Measurements from ENCODE around the gene PCDH8. TPM values are rescaled to one million over a fixed set of nuclear protein-coding genes. Genes with fewer than 3 reads are reported as not detected.

Gene PCDH8
- total and polyA plus RNA-seq, 2 of the 4 experiments (the other 2 are of a cell fraction): not detected

GRCh38 chr13:52869050-52869449, 20.6 kb upstream of the PCDH8 start:
- Histone ChIP-seq H3K4me2 (ENCODE audit: low read depth, low read length) (no peak overlapping the region), H3K79me1 (ENCODE audit: low read depth in 1 of 2, low read length in 2 of 2) (no peaks in the 10 kb centered on the region), H2AK9ac (replicated peaks; ENCODE audit: low read depth, low read length, poor library complexity) (no peak overlapping the region), H3K9me3 (ENCODE audit: control insufficient read depth, insufficient read depth, low read length) (no peaks in the 10 kb centered on the region; the same call in 1 of the 2 replicates), H3K4me1 (ENCODE audit: control insufficient read depth, insufficient read depth, low read length) (no peaks in the 10 kb centered on the region), H4K8ac (ENCODE audit: low read depth in 2 of 2, low read length in 2 of 2) (no peak overlapping the region), H3K14ac (replicated peaks; ENCODE audit: low read depth, low read length) (no peak overlapping the region), H3K36me3 (ENCODE audit: control insufficient read depth, insufficient read depth, low read length) (no peaks in the 10 kb centered on the region), H3K4me3 (ENCODE audit: insufficient read depth, low read depth, low read length) (no peak overlapping the region), H4K5ac (ENCODE audit: low read depth, low read length) (no peak overlapping the region), H2BK15ac (ENCODE audit: low read depth, low read length) (no peak overlapping the region), H4K20me1 (ENCODE audit: insufficient read depth, low read length) (no peaks in the 10 kb centered on the region), H3K9ac (ENCODE audit: low read depth, low read length) (no peak overlapping the region), H3K9me1 (ENCODE audit: insufficient read depth, low read length) (no peaks in the 10 kb centered on the region), H3K23ac (ENCODE audit: low read depth, low read length) (no peak overlapping the region), H3K56ac (ENCODE audit: extremely low read depth, insufficient read depth, low read length) (no peak overlapping the region), H2BK5ac (ENCODE audit: low read depth, low read length, poor library complexity, severe bottlenecking) (no peak overlapping the region), H4K91ac (ENCODE audit: insufficient read depth, low read depth, low read length) (no peak overlapping the region), H3K18ac (ENCODE audit: low read depth, low read length) (no peak overlapping the region), H2BK120ac (ENCODE audit: low read depth, low read length) (no peak overlapping the region), H2AK5ac (ENCODE audit: low read depth, low read length) (no peak overlapping the region), H2BK20ac (ENCODE audit: low read depth, low read length) (no peak overlapping the region), H3K4ac (ENCODE audit: low read depth, low read length) (no peak overlapping the region), H3K27ac (ENCODE audit: insufficient read depth, low read length) (no peak overlapping the region), H2AFZ (replicated peaks; ENCODE audit: low read length, poor library complexity) (no peak overlapping the region), H3K27me3 (ENCODE audit: control insufficient read depth, insufficient read depth, low read length) (no peaks in the 10 kb centered on the region)
- WGBS, 2 experiments (ENCODE audit: extremely low coverage in 2 of 2, insufficient read length in 1 of 2): no CpG with 5 or more reads among the region's 4 CpGs
- ATAC-seq (ENCODE audit: low read depth) (no peak), DNase-seq (no peak)
- TF ChIP-seq MAZ (IDR thresholded peaks at IDR 0.05; ENCODE audit: borderline replicate concordance, low read depth, low read length) (no peak), POLR2A (IDR thresholded peaks at IDR 0.05; ENCODE audit: low read depth, low read length) (no peak), MXI1 (IDR thresholded peaks at IDR 0.05; ENCODE audit: borderline replicate concordance, low read depth, low read length) (no peak), CHD1 (IDR thresholded peaks at IDR 0.05; ENCODE audit: low read depth, low read length) (no peak), SMC3 (IDR thresholded peaks at IDR 0.05; ENCODE audit: low read depth, low read length) (no peak), USF2 (IDR thresholded peaks at IDR 0.05; ENCODE audit: low read depth, low read length) (no peak), MAFK (IDR thresholded peaks at IDR 0.05; ENCODE audit: low read depth, low read length) (no peak), RFX5 (IDR thresholded peaks at IDR 0.05; ENCODE audit: low read depth, low read length) (no peak), ELK1 (IDR thresholded peaks at IDR 0.05; ENCODE audit: borderline replicate concordance, low read depth, low read length) (no peak), NFE2L2 (IDR thresholded peaks at IDR 0.05; ENCODE audit: low read depth, low read length) (no peak), BHLHE40 (IDR thresholded peaks at IDR 0.05; ENCODE audit: low read depth, low read length) (no peak), FOS (IDR thresholded peaks at IDR 0.05; ENCODE audit: low read depth, low read length) (no peak), CEBPB (IDR thresholded peaks at IDR 0.05; ENCODE audit: low read depth, low read length) (no peak), CTCF (conservative IDR thresholded peaks at IDR 0.05; ENCODE audit: low read depth, low read length) (no peak), RCOR1 (IDR thresholded peaks at IDR 0.05; ENCODE audit: insufficient replicate concordance, low read length) (no peak), RAD21 (IDR thresholded peaks at IDR 0.05; ENCODE audit: low read length) (no peak)
- ChIA-PET CTCF (no interaction called here), POLR2A (ENCODE audit: unreplicated experiment) (no interaction called here)
- no TSS peak for BruUV-seq (replicated peaks)
- in situ Hi-C loops (cut with MboI; ENCODE audit: low sequenced_read_pairs): no loop called here
- intact Hi-C loops (cut with micrococcal nuclease): no loop called here
- dilution Hi-C loops (cut with HindIII; ENCODE audit: low sequenced_read_pairs, unreplicated experiment): no loop called here
